Thyroid gland (tissue), 4 donors: ENCODE measurements around the gene LHPP.

Experiments
- CTCF ChIP-seq, 6 experiments: fragments of 200-600 bp in 3 of 6; fragments of 450-650 bp in 3 of 6; sonication (generic) in 3 of 6; IDR thresholded peaks; one replicate each; pipeline ENCODE4 v1.5.1; 2016 to 2019; ENCODE audit warnings: antibody characterized with exemption in 6 of 6, mild to moderate bottlenecking in 2 of 6, inconsistent platforms in 1 of 6, moderate library complexity in 1 of 6
- POLR2A ChIP-seq, 2 donors: fragments of 450-650 bp; IDR thresholded peaks; one replicate each; pipeline ENCODE4 v1.6.1; 2017; ENCODE audit warnings: antibody characterized with exemption in 2 of 2, mild to moderate bottlenecking in 2 of 2, moderate library complexity in 1 of 2

- TF ChIP-seq CTCF (IDR thresholded peaks at IDR 0.05) (no peak), POLR2A (IDR thresholded peaks at IDR 0.05) (no peak)
These were observed 136.2 kb downstream of the LHPP start for GRCh38 chr10:124597846-124598165.
